NCI-H82 treated with DMSO at 0.1 percent for 48 hours (cell line): ENCODE measurements around the gene CPNE5.
"Not testable (repeated sequence)": the region's sequence is repeated elsewhere in the genome, so short reads cannot be mapped to it uniquely, and the experiment has no call there.

ENCODE experiments used
- DNase-seq: peaks from one replicate; lab custom pipeline; 2025; ENCODE audit not compliant: unreplicated experiment; lab: John Stamatoyannopoulos, UW

CPNE5 gene

GRCh38 chr6:36729161-36729524, 110.1 kb downstream of the CPNE5 start:
- no peak for DNase-seq

- DNase-seq = no peak
These were observed 110.7 kb downstream of the CPNE5 start for GRCh38 chr6:36728289-36729160.

GRCh38 chr6:36727505-36728021, 111.7 kb downstream of the CPNE5 start:
- peak; percentile 8 for DNase-seq

GRCh38 chr6:36725581-36725980, 113.7 kb downstream of the CPNE5 start:
- no peak for DNase-seq

GRCh38 chr6:36724514-36725390, 114.5 kb downstream of the CPNE5 start:
- peak; percentile 5 for DNase-seq

- not testable (repeated sequence) for DNase-seq
These were observed 115.3 kb downstream of the CPNE5 start for GRCh38 chr6:36723992-36724391.

- no peak for DNase-seq
These were observed 116.4 kb downstream of the CPNE5 start for GRCh38 chr6:36722879-36723278.

GRCh38 chr6:36722365-36722764, 116.9 kb downstream of the CPNE5 start:
- DNase-seq = no peak

GRCh38 chr6:36721369-36722140, 117.7 kb downstream of the CPNE5 start:
- DNase-seq = no peak

- no peak for DNase-seq
These were observed 118.7 kb downstream of the CPNE5 start for GRCh38 chr6:36720251-36721141.

GRCh38 chr6:36719126-36719525, 120.1 kb downstream of the CPNE5 start:
- no peak for DNase-seq

GRCh38 chr6:36718560-36718959, 120.7 kb downstream of the CPNE5 start:
- DNase-seq = no peak

- DNase-seq = no peak
These were observed 121.2 kb downstream of the CPNE5 start for GRCh38 chr6:36717871-36718540.

- DNase-seq = no peak
These were observed 121.9 kb downstream of the CPNE5 start for GRCh38 chr6:36717231-36717825.

- DNase-seq = no peak
These were observed 122.7 kb downstream of the CPNE5 start for GRCh38 chr6:36716476-36717093.

GRCh38 chr6:36715469-36715868, 123.8 kb downstream of the CPNE5 start:
- DNase-seq = no peak

GRCh38 chr6:36714511-36714910, 124.7 kb downstream of the CPNE5 start:
- DNase-seq = no peak

- no peak for DNase-seq
These were observed 125.4 kb downstream of the CPNE5 start for GRCh38 chr6:36713846-36714245.

GRCh38 chr6:36712816-36713215, 126.4 kb downstream of the CPNE5 start:
- DNase-seq = no peak
